ENCODE measurements around the gene NEK10. TPM values are rescaled to one million over a fixed set of nuclear protein-coding genes. Genes with fewer than 3 reads are reported as not detected.

The NEK10 gene
- total and polyA plus RNA-seq, 9 of the 15 experiments (the other 6 are each of a cell fraction or from before 2014, with no cell fraction given), result 0.07 TPM; not detected in 8

GRCh38 chr3:27127195-27127594 is 242.0 kb downstream of the NEK10 start (continued):
- TF ChIP-seq POLR2AphosphoS5 (IDR thresholded peaks at IDR 0.05; ENCODE audit: control insufficient read depth, insufficient read depth, low read depth, low read length), result no peak
- no peak for TF ChIP-seq DACH1 (IDR thresholded peaks at IDR 0.05; ENCODE audit: partially characterized antibody)
- TF ChIP-seq NR2F6 (CRISPR knock-in tag; IDR thresholded peaks at IDR 0.05), result no peak
- no peak for TF ChIP-seq ZNF584 (CRISPR knock-in tag; IDR thresholded peaks at IDR 0.05; ENCODE audit: low read depth)
- TF ChIP-seq IRF1 (CRISPR knock-in tag; IDR thresholded peaks at IDR 0.05; ENCODE audit: borderline replicate concordance), result no peak
- TF ChIP-seq ZBTB9 (CRISPR knock-in tag; IDR thresholded peaks at IDR 0.05), result no peak
- TF ChIP-seq, protein P1, sequence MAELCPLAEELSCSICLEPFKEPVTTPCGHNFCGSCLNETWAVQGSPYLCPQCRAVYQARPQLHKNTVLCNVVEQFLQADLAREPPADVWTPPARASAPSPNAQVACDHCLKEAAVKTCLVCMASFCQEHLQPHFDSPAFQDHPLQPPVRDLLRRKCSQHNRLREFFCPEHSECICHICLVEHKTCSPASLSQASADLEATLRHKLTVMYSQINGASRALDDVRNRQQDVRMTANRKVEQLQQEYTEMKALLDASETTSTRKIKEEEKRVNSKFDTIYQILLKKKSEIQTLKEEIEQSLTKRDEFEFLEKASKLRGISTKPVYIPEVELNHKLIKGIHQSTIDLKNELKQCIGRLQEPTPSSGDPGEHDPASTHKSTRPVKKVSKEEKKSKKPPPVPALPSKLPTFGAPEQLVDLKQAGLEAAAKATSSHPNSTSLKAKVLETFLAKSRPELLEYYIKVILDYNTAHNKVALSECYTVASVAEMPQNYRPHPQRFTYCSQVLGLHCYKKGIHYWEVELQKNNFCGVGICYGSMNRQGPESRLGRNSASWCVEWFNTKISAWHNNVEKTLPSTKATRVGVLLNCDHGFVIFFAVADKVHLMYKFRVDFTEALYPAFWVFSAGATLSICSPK (IDR thresholded peaks at IDR 0.05; ENCODE audit: borderline replicate concordance), result no peak
- no peak for TF ChIP-seq GTF2F1 (IDR thresholded peaks at IDR 0.05; ENCODE audit: low read depth, low read length)
- no peak for TF ChIP-seq ZNF384 (IDR thresholded peaks at IDR 0.05; ENCODE audit: low read depth, low read length)
- TF ChIP-seq, protein P2, sequence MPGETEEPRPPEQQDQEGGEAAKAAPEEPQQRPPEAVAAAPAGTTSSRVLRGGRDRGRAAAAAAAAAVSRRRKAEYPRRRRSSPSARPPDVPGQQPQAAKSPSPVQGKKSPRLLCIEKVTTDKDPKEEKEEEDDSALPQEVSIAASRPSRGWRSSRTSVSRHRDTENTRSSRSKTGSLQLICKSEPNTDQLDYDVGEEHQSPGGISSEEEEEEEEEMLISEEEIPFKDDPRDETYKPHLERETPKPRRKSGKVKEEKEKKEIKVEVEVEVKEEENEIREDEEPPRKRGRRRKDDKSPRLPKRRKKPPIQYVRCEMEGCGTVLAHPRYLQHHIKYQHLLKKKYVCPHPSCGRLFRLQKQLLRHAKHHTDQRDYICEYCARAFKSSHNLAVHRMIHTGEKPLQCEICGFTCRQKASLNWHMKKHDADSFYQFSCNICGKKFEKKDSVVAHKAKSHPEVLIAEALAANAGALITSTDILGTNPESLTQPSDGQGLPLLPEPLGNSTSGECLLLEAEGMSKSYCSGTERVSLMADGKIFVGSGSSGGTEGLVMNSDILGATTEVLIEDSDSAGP (CRISPR knock-in tag; IDR thresholded peaks at IDR 0.05), result no peak
- TF ChIP-seq SNRNP70 (optimal IDR thresholded peaks at IDR 0.05; ENCODE audit: low read depth, low read length), result no peak
- TF ChIP-seq ZNF444 (CRISPR knock-in tag; IDR thresholded peaks at IDR 0.05), result no peak
